Activated CD8-positive, alpha-beta T cell treated with anti-CD3 and anti-CD28 coated beads, Interleukin-2, amount 10 ng/mL, durations not matched to agents 7 days and 5 days (primary cell): Measurements from ENCODE around the gene SATL1. TPM values are rescaled to one million over a fixed set of nuclear protein-coding genes. Genes with fewer than 3 reads are reported as not detected.
"Not testable (repeated sequence)": the region's sequence is repeated elsewhere in the genome, so short reads cannot be mapped to it uniquely, and the experiment has no call there.

ENCODE experiments used
- ATAC-seq: fragments of 150-1000 bp; cut with Tn5 transposase; one replicate; pipeline ENCODE4 v1.10.0; 2021; ENCODE audit warnings: moderate library complexity
- CTCF ChIA-PET: fragments of 350-600 bp; sonication (Branson Sonifier 250); formaldehyde crosslinking; loops from one replicate; lab custom pipeline; 2021; ENCODE audit warnings: antibody characterized with exemption; lab: Charles Lee
- POLR2A ChIA-PET: fragments of 350-600 bp; sonication (Branson Sonifier 250); formaldehyde crosslinking; loops from one replicate; lab custom pipeline; 2021; ENCODE audit warnings: antibody characterized with exemption; lab: Charles Lee
- DNase-seq: peaks from one replicate; pipeline ENCODE4 v3.0.0-alpha.2; 2020
- H3K27ac Mint-ChIP-seq: one replicate; pipeline ENCODE4 v1.8.0; 2021; ENCODE audit warnings: mild to moderate bottlenecking, mixed read lengths
- H3K27me3 Mint-ChIP-seq: one replicate; pipeline ENCODE4 v1.8.0; 2021; ENCODE audit warnings: low read depth, mixed read lengths
- H3K36me3 Mint-ChIP-seq: one replicate; pipeline ENCODE4 v1.8.0; 2021; ENCODE audit warnings: low read depth, mixed read lengths
- H3K4me1 Mint-ChIP-seq: one replicate; pipeline ENCODE4 v1.8.0; 2021; ENCODE audit warnings: low read depth, mixed read lengths
- H3K4me3 Mint-ChIP-seq: one replicate; pipeline ENCODE4 v1.8.0; 2021; ENCODE audit warnings: mild to moderate bottlenecking, mixed read lengths
- H3K9me3 Mint-ChIP-seq: one replicate; pipeline ENCODE4 v1.8.0; 2022; ENCODE audit warnings: mixed read lengths; ENCODE audit not compliant: insufficient read depth
- total RNA-seq, 2 experiments: library from RNA; stranded (reverse); gene quantifications; one replicate each; pipeline ENCODE4 v1.2.3, GENCODE V29; 2021

Gene SATL1, protein sequence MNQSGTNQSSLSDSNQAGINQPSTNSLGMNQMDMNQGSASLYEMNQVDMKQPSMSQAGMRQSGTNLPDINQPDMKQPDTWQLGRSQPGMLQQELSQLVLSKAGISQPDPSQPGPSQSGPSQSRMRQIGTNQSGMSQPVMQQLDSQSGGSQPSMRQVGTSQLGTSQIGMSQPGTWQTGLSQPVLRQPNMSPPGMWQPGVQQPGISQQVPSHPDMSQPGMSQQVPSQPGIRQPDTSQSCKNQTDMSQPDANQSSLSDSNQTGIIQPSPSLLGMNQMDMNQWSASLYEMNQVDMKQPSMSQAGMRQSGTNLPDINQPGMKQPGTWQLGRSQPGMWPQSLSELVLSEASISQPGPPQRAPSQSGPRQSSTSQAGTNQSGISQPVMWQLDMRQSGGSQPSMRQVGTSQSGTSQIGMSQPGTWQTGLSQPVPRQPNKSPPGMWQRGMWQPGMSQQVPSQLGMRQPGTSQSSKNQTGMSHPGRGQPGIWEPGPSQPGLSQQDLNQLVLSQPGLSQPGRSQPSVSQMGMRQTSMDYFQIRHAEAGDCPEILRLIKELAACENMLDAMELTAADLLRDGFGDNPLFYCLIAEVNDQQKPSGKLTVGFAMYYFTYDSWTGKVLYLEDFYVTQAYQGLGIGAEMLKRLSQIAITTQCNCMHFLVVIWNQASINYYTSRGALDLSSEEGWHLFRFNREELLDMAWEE
- not detected for total RNA-seq

DNA sequence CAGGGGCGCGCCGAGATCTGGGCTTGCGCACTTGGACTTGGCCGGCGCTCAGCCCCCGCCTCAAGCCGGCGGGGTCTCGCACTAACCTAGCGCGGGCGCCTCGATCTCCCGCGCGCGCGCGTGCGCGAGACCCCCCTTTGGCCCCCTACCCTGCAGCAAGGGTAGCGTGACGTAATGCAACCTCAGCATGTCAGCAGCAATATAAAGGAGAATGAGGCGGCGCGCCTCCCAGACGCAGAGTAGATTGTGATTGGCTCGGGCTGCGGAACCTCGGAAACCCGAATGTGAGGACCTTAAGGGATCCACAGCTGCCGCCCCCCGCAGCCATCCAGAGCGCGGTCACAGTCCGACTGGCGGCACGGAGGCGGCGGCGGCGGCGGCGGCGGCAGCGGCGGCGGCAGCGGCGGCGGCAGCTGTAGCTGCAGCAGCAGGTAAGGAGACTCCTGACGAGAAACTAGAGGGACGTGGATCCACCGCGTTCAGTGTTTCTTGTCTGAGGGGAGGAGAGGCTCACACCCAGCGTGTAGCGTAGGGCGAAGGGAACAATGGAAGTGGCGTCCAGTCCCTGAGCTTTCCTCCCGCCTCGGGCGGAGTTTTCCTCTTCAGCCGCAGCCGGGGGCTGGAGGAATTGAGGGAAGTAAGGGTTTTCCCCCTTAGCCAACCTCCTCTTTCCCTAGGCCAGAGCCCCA is at the start of gene SATL1, which contains the start of gene ZNF711:
Gene SATL1, minus strand, starts transcription at position 19 of the 689 bp plus-strand sequence. CDS start 134,811 bp downstream, outside the sequence.
Gene ZNF711, plus strand, starts transcription at position 231 of the 689 bp plus-strand sequence. CDS start 3,582 bp downstream, outside the sequence.
- peak within 1 kb of the TSS; percentile 76 for H3K4me3 Mint-ChIP-seq
- peak within 1 kb of the TSS; percentile 19 for H3K27ac Mint-ChIP-seq
- no peaks in the 10 kb centered on the region for H3K36me3 Mint-ChIP-seq
- peak; percentile 21 for DNase-seq
- ChIA-PET CTCF (no interaction called here), POLR2A (no interaction called here)
- ATAC-seq: peak; percentile 57
- no peaks in the 10 kb centered on the region for H3K9me3 Mint-ChIP-seq
- H3K27me3 Mint-ChIP-seq: peaks cover 24% of the 10 kb centered on the region
- peaks cover 10% of the 10 kb centered on the region for H3K4me1 Mint-ChIP-seq

DNA sequence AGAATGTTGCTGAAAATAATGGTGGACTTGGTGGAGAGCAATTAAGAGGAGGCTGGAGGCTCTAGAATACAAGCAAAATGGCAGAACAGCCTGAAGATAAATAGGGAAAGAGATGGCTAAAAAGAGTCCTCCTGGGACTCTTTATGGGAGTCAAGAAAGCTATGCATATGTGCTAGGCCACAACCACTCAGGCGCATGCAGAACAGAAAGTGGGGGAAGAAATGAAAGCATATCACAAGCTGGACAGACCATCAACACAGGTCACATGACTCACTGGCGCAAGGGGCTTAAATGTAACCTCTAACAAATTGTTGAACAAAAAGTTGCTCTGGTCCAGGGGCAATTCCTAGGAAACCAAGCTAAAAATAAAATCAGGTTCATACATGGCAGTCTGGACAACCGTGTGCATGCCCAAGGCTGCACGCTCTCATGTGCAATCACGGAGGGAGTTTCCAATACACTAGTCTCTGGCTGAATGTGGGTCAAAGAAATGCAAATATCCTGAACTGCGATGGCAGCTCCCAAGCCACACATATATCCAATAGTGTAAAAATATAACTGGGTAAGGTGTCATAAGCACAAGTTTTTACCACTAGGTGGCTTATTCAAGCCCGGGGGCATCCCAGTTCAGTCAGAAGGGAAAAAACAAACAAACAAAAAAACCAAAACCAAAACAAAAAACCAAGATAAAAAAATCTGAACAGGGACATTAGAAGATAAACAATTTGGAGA is 45.6 kb upstream of the SATL1 start:
- ATAC-seq (no peak), DNase-seq (no peak)
- Mint-ChIP-seq H3K4me3 (no peak overlapping the region), H3K4me1 (no peaks in the 10 kb centered on the region), H3K27ac (no peak overlapping the region), H3K27me3 (no peaks in the 10 kb centered on the region), H3K9me3 (peaks cover 6% of the 10 kb centered on the region), H3K36me3 (no peaks in the 10 kb centered on the region)
- ChIA-PET POLR2A (no interaction called here), CTCF (no interaction called here)

DNA sequence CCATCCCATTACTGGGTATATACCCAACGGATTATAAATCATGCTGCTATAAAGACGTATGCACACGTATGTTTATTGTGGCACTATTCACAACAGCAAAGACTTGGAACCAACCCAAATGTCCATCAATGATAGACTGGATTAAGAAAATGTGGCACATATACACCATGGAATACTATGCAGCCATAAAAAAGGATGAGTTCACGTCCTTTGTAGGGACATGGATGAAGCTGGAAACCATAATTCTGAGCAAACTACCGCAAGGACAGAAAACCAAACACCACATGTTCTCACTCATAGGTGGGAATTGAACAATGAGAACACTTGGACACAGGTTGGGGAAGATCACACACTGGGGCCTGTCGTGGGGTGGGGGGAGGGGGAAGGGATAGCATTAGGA is 41.7 kb upstream of the SATL1 start:
- not testable (repeated sequence) for H3K4me3 Mint-ChIP-seq, H3K9me3 Mint-ChIP-seq

DNA sequence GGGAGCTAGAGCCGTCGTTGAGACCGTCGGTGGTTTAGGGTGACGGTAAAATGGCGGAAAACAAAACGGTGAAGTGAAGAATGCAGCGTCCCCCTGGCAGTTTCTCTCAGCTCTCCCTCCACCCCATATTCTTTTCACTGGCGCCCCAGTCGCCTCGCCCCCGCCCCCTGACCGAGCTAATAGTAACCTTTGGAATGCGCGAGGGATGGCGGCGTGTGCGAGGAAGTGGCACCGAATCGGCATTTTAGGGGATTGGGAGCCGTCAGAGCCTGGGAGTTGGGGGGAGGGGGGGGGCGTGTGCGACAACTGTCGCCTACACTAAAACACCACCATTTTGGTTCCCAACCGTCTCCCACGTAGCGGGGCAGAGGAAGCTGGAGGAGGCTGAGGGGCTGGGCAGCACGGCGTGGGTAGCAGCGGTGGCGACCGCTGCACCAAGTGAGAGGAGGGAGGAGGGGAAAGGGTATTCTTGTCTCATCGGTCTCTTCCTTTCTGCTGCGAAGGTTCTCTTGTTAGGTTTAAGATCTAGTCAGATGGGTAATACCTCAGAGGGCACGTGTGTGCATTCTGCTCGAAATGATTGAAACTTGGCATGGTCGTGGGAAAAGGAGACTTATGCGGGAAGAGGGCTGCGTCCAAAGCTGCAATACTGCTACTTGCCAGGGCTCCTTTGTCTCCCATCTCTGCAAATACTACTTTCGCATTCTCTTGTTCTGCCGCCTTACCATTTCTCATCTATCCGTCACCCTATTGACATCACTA is 1.1 kb upstream of the SATL1 start:
- Mint-ChIP-seq H3K4me1 (peaks cover 10% of the 10 kb centered on the region), H3K27ac (peak overlapping the region; percentile 19), H3K4me3 (peak overlapping the region; percentile 76), H3K27me3 (peaks cover 24% of the 10 kb centered on the region), H3K36me3 (no peaks in the 10 kb centered on the region), H3K9me3 (no peaks in the 10 kb centered on the region)
- ChIA-PET POLR2A (no interaction called here), CTCF (no interaction called here)
- peak; percentile 19 for DNase-seq
- ATAC-seq: peak; percentile 60

More for the DNA sequence above, 41.7 kb upstream of the SATL1 start:
- H3K27ac Mint-ChIP-seq, CTCF ChIA-PET, H3K36me3 Mint-ChIP-seq, ATAC-seq, DNase-seq, H3K27me3 Mint-ChIP-seq, H3K4me1 Mint-ChIP-seq, POLR2A ChIA-PET: not testable (repeated sequence)

DNA sequence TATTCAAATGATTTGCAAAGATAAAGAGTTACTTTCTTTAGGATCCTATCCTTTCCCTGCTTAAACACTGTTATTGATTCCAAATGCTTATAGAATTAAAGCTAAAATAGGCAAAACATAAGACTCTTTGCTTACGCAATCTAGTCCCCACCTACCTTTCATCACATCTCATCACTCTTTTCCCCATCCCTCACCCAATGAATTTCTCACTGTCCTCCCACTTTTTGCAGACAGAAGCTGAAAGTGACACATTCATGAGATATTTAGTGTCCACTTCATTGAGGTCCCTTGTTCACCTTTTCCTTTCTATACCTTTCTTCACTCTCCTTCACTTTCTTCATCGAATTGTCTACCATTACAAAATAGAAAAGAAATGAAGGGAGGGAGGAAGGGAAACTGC is 424 bp downstream of the SATL1 start:
- no peak overlapping the region for H3K27ac Mint-ChIP-seq
- DNase-seq: no peak
- CTCF ChIA-PET: no interaction called here
- H3K4me3 Mint-ChIP-seq: peak overlapping the region; percentile 15
- no peak for ATAC-seq
- POLR2A ChIA-PET: no interaction called here
- no peaks in the 10 kb centered on the region for H3K9me3 Mint-ChIP-seq
- H3K4me1 Mint-ChIP-seq: peaks cover 10% of the 10 kb centered on the region
- no peaks in the 10 kb centered on the region for H3K36me3 Mint-ChIP-seq
- peaks cover 24% of the 10 kb centered on the region for H3K27me3 Mint-ChIP-seq

DNA sequence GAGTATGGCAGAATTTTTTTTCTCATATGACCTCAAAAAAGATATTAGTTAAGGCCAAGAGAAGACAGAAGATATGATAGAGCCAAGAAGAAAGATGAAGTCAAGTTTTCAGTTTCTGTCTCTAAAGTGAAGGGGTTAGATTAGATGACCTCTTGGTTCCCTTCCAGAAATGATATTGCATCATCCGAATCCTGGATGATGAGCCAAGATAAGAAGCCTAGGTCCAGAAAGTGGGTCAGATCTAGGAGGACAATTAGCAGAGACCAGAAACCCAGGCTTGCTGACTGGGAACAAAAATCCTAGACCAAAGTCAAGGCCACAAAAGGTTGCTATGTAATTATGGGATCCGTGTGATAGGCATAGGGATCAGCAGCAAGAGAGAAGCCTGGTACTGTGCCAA is 20.2 kb downstream of the SATL1 start:
- ChIA-PET POLR2A (no interaction called here), CTCF (no interaction called here)
- Mint-ChIP-seq H3K27ac (no peak overlapping the region), H3K4me1 (no peaks in the 10 kb centered on the region), H3K36me3 (no peaks in the 10 kb centered on the region), H3K27me3 (no peaks in the 10 kb centered on the region), H3K9me3 (no peaks in the 10 kb centered on the region), H3K4me3 (no peak overlapping the region)
- DNase-seq (no peak), ATAC-seq (no peak)

DNA sequence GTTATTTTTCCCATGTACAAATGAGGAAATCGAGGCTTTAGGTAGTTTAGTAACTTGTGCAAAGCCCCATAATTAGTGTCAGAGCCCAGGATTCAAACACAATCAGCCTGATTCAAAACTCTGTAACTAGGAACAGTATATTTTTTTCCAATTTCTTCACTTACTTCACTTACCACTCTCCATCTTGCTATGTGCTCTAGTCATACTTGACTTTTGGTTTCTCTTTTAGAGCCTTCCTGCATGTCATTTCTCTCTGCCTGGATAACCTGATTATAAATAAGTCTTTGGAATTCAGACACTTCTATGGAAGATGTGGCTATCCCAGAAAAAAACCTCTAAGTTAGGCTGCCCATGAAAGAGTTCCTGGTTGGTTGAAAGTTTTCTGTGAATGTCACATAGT is 22.2 kb downstream of the SATL1 start:
- Mint-ChIP-seq H3K4me3 (no peak overlapping the region), H3K9me3 (no peaks in the 10 kb centered on the region), H3K27me3 (no peaks in the 10 kb centered on the region), H3K27ac (no peak overlapping the region), H3K4me1 (no peaks in the 10 kb centered on the region), H3K36me3 (no peaks in the 10 kb centered on the region)
- ChIA-PET CTCF (no interaction called here), POLR2A (no interaction called here)
- DNase-seq (no peak), ATAC-seq (no peak)

DNA sequence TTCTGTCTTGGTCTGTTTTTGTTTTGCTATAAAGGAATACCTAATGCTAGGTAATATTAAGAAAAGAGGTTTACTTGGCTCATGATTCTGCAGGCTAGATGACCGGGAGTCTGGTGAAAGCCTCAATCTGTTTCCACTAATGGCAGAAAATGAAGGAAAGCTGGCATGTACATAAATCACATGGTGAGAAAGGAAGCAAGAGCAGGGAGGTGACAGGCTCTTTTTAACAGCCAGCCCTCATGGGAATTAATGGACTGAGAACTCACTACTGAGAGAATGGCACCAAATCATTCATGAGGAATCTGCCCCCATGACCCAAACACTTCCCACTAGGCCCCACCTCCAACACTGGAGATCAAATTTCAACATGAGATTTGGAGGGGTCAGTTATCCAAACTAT is 27.6 kb downstream of the SATL1 start:
- H3K36me3 Mint-ChIP-seq: no peaks in the 10 kb centered on the region
- no peak overlapping the region for H3K27ac Mint-ChIP-seq
- H3K9me3 Mint-ChIP-seq: no peaks in the 10 kb centered on the region
- no peak overlapping the region for H3K4me3 Mint-ChIP-seq
- H3K27me3 Mint-ChIP-seq: no peaks in the 10 kb centered on the region
- CTCF ChIA-PET: no interaction called here
- DNase-seq: no peak
- ATAC-seq: no peak
- no peaks in the 10 kb centered on the region for H3K4me1 Mint-ChIP-seq
- POLR2A ChIA-PET: no interaction called here

DNA sequence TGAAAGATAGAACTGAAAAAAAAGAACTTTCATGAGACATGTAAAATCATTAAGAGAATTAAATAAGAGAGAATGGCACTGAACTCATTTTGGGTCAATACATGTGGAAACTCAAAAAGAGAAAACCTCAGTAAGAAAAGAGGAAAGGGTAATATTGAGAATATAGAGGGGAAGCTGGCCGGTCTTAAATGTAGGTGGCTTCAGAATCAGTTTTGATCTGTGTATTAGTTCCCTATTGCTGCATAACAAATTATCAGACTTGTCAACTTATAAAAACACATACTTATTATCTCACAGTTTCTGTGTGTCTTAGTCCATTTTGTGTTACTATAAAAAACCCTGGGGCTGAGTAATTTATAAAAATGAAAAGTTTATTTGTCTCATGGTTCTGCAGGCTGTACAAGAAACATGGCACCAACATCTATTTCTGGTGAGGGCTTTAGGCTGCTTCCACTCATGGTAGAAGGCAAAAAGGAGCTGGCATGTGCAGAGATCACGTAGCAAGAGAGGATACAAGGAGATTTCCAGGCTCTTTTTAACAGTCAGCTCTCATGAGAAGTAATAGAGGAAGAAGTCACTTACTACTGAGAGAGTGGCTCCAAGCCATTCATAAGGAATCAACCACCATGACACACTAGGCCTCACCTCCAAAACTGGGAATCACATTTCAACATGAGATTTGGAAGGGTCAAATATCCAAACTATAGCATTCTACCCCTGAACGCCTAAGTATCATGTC is 29.6 kb downstream of the SATL1 start:
- ATAC-seq (no peak), DNase-seq (no peak)
- Mint-ChIP-seq H3K4me3 (no peak overlapping the region), H3K27me3 (no peaks in the 10 kb centered on the region), H3K4me1 (no peaks in the 10 kb centered on the region), H3K36me3 (no peaks in the 10 kb centered on the region), H3K9me3 (no peaks in the 10 kb centered on the region), H3K27ac (no peak overlapping the region)
- CTCF ChIA-PET: no interaction called here
- POLR2A ChIA-PET: no interaction called here

DNA sequence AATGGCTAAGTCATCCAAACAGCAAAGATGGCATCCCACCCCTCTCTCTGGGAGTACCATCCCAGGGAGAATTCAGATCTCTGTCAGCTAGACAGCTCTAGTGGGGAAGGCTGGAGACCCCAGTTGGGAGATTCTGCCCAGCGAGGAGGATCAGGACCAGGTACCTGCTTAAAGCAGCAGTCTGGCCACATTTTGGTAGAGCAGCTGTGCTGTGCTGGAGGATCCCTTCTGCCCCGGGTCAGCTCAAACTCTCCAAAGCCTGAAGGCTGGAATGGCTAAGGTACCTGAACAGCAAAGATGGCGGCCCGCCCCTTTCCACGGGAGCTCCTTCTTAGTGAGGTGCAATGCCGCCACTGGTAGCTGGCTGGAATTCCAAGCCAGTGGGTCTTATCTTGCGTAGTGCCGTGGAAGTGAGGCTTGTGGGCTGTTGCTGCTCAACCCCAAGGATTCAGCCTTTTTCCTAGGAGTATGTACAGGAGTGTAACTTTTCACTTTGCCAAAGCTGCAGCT is 40.1 kb downstream of the SATL1 start:
- Mint-ChIP-seq H3K27ac (no peak overlapping the region), H3K9me3 (no peaks in the 10 kb centered on the region), H3K27me3 (no peaks in the 10 kb centered on the region), H3K4me1 (no peaks in the 10 kb centered on the region), H3K36me3 (no peaks in the 10 kb centered on the region), H3K4me3 (no peak overlapping the region)
- DNase-seq (no peak), ATAC-seq (no peak)
- ChIA-PET POLR2A (no interaction called here), CTCF (no interaction called here)
